ENCODE measurements around the gene SPPL3.

Gene SPPL3

GRCh38 chr12:120904197-120904773 lies at the start of gene SPPL3 (continued):
- TF ChIP-seq ZNF707 (tag by site-specific recombination; IDR thresholded peaks at IDR 0.05) (no peak), ZNF639 (tag by site-specific recombination; IDR thresholded peaks at IDR 0.05) (no peak), ZNF621 (tag by site-specific recombination; IDR thresholded peaks at IDR 0.05) (no peak), ZNF146 (tag by site-specific recombination; IDR thresholded peaks at IDR 0.05) (no peak), ZNF274 (IDR thresholded peaks at IDR 0.05; ENCODE audit: low read length) (no peak), ZNF274 (tag by site-specific recombination; IDR thresholded peaks at IDR 0.05; ENCODE audit: borderline replicate concordance) (no peak), YY1 (tag by site-specific recombination; IDR thresholded peaks at IDR 0.05) (no peak), ZNF140 (tag by site-specific recombination; IDR thresholded peaks at IDR 0.05) (no peak), ZNF610 (tag by site-specific recombination; IDR thresholded peaks at IDR 0.05; ENCODE audit: borderline replicate concordance) (no peak), ZNF501 (tag by site-specific recombination; IDR thresholded peaks at IDR 0.05) (peak; percentile 39; the same call in 1 of the 2 replicates), SP7 (tag by site-specific recombination; IDR thresholded peaks at IDR 0.05) (peak; percentile 67), ZNF776 (tag by site-specific recombination; IDR thresholded peaks at IDR 0.05; ENCODE audit: borderline replicate concordance) (no peak), ZBTB48 (tag by site-specific recombination; IDR thresholded peaks at IDR 0.05) (no peak), ZNF529 (tag by site-specific recombination; IDR thresholded peaks at IDR 0.05; ENCODE audit: insufficient replicate concordance) (no peak), PRDM1 (tag by site-specific recombination; IDR thresholded peaks at IDR 0.05) (no peak), ZNF514 (tag by site-specific recombination; IDR thresholded peaks at IDR 0.05) (no peak), ZNF785 (tag by site-specific recombination; IDR thresholded peaks at IDR 0.05) (0 out of 2 replicates have a peak, but pooled peaks have one; percentile 46), EGR2 (tag by site-specific recombination; IDR thresholded peaks at IDR 0.05; ENCODE audit: low read depth) (peak; percentile 55), BCL11A (tag by site-specific recombination; IDR thresholded peaks at IDR 0.05; ENCODE audit: low read depth) (no peak), ZNF658 (tag by site-specific recombination; IDR thresholded peaks at IDR 0.05) (no peak), ZNF175 (tag by site-specific recombination; IDR thresholded peaks at IDR 0.05) (no peak), ZBTB11 (tag by site-specific recombination; conservative IDR thresholded peaks at IDR 0.05; ENCODE audit: low read depth) (no peak), KLF7 (tag by site-specific recombination; IDR thresholded peaks at IDR 0.05; ENCODE audit: borderline replicate concordance) (peak; percentile 66; the same call in 1 of the 2 replicates), ZNF335 (tag by site-specific recombination; conservative IDR thresholded peaks at IDR 0.05) (peak; percentile 76), ZNF138 (tag by site-specific recombination; IDR thresholded peaks at IDR 0.05; ENCODE audit: borderline replicate concordance) (no peak), ZNF558 (tag by site-specific recombination; IDR thresholded peaks at IDR 0.05) (no peak), MYNN (tag by site-specific recombination; IDR thresholded peaks at IDR 0.05; ENCODE audit: borderline replicate concordance) (no peak)
- TF ChIP-seq, protein P1, sequence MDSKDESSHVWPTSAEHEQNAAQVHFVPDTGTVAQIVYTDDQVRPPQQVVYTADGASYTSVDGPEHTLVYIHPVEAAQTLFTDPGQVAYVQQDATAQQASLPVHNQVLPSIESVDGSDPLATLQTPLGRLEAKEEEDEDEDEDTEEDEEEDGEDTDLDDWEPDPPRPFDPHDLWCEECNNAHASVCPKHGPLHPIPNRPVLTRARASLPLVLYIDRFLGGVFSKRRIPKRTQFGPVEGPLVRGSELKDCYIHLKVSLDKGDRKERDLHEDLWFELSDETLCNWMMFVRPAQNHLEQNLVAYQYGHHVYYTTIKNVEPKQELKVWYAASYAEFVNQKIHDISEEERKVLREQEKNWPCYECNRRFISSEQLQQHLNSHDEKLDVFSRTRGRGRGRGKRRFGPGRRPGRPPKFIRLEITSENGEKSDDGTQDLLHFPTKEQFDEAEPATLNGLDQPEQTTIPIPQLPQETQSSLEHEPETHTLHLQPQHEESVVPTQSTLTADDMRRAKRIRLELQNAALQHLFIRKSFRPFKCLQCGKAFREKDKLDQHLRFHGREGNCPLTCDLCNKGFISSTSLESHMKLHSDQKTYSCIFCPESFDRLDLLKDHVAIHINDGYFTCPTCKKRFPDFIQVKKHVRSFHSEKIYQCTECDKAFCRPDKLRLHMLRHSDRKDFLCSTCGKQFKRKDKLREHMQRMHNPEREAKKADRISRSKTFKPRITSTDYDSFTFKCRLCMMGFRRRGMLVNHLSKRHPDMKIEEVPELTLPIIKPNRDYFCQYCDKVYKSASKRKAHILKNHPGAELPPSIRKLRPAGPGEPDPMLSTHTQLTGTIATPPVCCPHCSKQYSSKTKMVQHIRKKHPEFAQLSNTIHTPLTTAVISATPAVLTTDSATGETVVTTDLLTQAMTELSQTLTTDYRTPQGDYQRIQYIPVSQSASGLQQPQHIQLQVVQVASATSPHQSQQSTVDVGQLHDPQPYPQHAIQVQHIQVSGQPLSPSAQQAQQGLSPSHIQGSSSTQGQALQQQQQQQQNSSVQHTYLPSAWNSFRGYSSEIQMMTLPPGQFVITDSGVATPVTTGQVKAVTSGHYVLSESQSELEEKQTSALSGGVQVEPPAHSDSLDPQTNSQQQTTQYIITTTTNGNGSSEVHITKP (tag by site-specific recombination; IDR thresholded peaks at IDR 0.05) = peak; percentile 40; the same call in 1 of the 2 replicates
- TF ChIP-seq, protein P2, sequence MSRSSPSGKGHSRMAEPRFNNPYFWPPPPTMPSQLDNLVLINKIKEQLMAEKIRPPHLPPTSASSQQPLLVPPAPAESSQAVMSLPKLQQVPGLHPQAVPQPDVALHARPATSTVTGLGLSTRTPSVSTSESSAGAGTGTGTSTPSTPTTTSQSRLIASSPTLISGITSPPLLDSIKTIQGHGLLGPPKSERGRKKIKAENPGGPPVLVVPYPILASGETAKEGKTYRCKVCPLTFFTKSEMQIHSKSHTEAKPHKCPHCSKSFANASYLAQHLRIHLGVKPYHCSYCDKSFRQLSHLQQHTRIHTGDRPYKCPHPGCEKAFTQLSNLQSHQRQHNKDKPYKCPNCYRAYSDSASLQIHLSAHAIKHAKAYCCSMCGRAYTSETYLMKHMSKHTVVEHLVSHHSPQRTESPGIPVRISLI (tag by site-specific recombination; IDR thresholded peaks at IDR 0.05) = no peak
- TF ChIP-seq, protein P3, sequence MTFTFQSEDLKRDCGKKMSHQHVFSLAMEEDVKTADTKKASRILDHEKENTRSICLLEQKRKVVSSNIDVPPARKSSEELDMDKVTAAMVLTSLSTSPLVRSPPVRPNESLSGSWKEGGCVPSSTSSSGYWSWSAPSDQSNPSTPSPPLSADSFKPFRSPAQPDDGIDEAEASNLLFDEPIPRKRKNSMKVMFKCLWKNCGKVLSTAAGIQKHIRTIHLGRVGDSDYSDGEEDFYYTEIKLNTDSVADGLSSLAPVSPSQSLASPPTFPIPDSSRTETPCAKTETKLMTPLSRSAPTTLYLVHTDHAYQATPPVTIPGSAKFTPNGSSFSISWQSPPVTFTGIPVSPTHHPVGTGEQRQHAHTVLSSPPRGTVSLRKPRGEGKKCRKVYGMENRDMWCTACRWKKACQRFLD (tag by site-specific recombination; IDR thresholded peaks at IDR 0.05) = no peak

Measured in HEK293 (cell line).